Panc1 (cell line): Measurements from ENCODE around the gene RRP8. TPM values are rescaled to one million over a fixed set of nuclear protein-coding genes. Genes with fewer than 3 reads are reported as not detected.

Source experiments
- ATAC-seq: fragments of 200-7000 bp; cut with Tn5 transposase; 2 replicates; pipeline ENCODE4 v1.9.1; 2020; ENCODE audit warnings: mild to moderate bottlenecking, moderate library complexity
- BruUV-seq: library from RNA; stranded (reverse); fragments of 400-500 nt; replicated peaks from 2 replicates; lab custom pipeline; 2021; lab: Mats Ljungman, UMichigan
- CTCF ChIA-PET: fragments of 300-600 bp; sonication (Branson Sonifier 250); formaldehyde crosslinking; loops from one replicate; lab custom pipeline; 2022; ENCODE audit warnings: antibody characterized with exemption; lab: Charles Lee
- POLR2A ChIA-PET: fragments of 300-600 bp; sonication (Branson Sonifier 250); formaldehyde crosslinking; loops from one replicate; lab custom pipeline; 2022; ENCODE audit warnings: antibody characterized with exemption; lab: Charles Lee
- DNase-seq: peaks from one replicate; pipeline ENCODE4 v3.0.0-alpha.2; 2010; ENCODE audit warnings: low read depth, low spot score
- H3K27ac ChIP-seq: 2 replicates; pipeline ENCODE4 v1.5.1; 2011; ENCODE audit warnings: mild to moderate bottlenecking, low read length, inconsistent platforms
- H3K27me3 ChIP-seq: fragments of 200-500 bp; sonication (Bioruptor generic); 2 replicates; pipeline ENCODE4 v1.6.0; 2014; ENCODE audit warnings: low read length, inconsistent platforms; ENCODE audit not compliant: control insufficient read depth, insufficient read depth
- H3K36me3 ChIP-seq: fragments of 200-500 bp; sonication (Bioruptor generic); 2 replicates; pipeline ENCODE4 v1.5.1; 2014; ENCODE audit warnings: inconsistent platforms, mild to moderate bottlenecking, low read length, moderate library complexity; ENCODE audit not compliant: control insufficient read depth, insufficient read depth
- H3K4me1 ChIP-seq: 2 replicates; pipeline ENCODE4 v1.5.1; 2011; ENCODE audit warnings: inconsistent platforms, mild to moderate bottlenecking, low read length, moderate library complexity; ENCODE audit not compliant: control insufficient read depth, insufficient read depth
- H3K4me3 ChIP-seq, 2 experiments: 2 replicates each; pipeline ENCODE4 v1.5.1; 2011 to 2012; ENCODE audit warnings: low read depth in 2 of 2, low read length in 2 of 2, mild to moderate bottlenecking in 2 of 2, inconsistent platforms in 1 of 2, moderate library complexity in 1 of 2
- H3K9me3 ChIP-seq: fragments of 200-500 bp; sonication (Bioruptor generic); 2 replicates; pipeline ENCODE4 v1.5.1; 2014; ENCODE audit warnings: low read depth, mild to moderate bottlenecking, inconsistent platforms, low read length, moderate library complexity; ENCODE audit not compliant: control insufficient read depth, insufficient read depth
- POLR2AphosphoS5 ChIP-seq: IDR thresholded peaks from 2 replicates; pipeline ENCODE4 v1.6.1; 2012; ENCODE audit warnings: mild to moderate bottlenecking, low read depth, low read length, moderate library complexity
- REST ChIP-seq, 2 experiments: IDR thresholded peaks; 2 replicates each; pipeline ENCODE4 v1.6.1; 2011 to 2012; ENCODE audit warnings: low read depth in 2 of 2, control low read depth in 1 of 2, low read length in 1 of 2, mild to moderate bottlenecking in 1 of 2, moderate library complexity in 1 of 2; ENCODE audit not compliant: insufficient read depth in 1 of 2
- SIN3A ChIP-seq: IDR thresholded peaks from 2 replicates; pipeline ENCODE4 v1.6.1; 2012; ENCODE audit warnings: low read depth, mild to moderate bottlenecking, low read length, moderate library complexity, borderline replicate concordance; ENCODE audit not compliant: insufficient read depth
- TCF7L2 ChIP-seq: IDR thresholded peaks from 2 replicates; pipeline ENCODE4 v1.6.1; 2011; ENCODE audit warnings: mild to moderate bottlenecking, low read depth, low read length, inconsistent platforms
- in situ Hi-C: cut with HindIII; loops from 2 replicates; pipeline ENCODE4 v1.10.0; 2016; ENCODE audit warnings: low sequenced_read_pairs, low pct_unique_long_range_greater_than_20kb
- intact Hi-C: fragments of 100-400 bp; cut with micrococcal nuclease; formaldehyde crosslinking; loops from one replicate; pipeline ENCODE4 v1.10.0; 2022; ENCODE audit not compliant: unreplicated experiment
- total RNA-seq: library from RNA; stranded (reverse); gene quantifications from one replicate; pipeline ENCODE4 v1.2.1, GENCODE V29; 2021; ENCODE audit not compliant: unreplicated experiment
- TF ChIP-seq, protein P1 (sequence below): fragments of 450-650 bp; IDR thresholded peaks from 2 replicates; pipeline ENCODE4 v1.5.1; 2017; ENCODE audit warnings: mild to moderate bottlenecking

The RRP8 gene
- total RNA-seq, 1 experiment from 2014 or later = 23.1 TPM

- ATAC-seq (peak; percentile 99), DNase-seq (peak; percentile 95)
- no TSS peak for BruUV-seq
- H3K27me3 ChIP-seq = no peaks in the 10 kb centered on the region
- H3K9me3 ChIP-seq = no peaks in the 10 kb centered on the region
- POLR2A ChIA-PET = interaction anchor here (0.6 kb wide), 1 partner anchor 103 kb away, joined by 8 read pairs; no protein-coding TSS in a partner anchor
- H3K27ac ChIP-seq = peak within 1 kb of the TSS; percentile 98
- intact Hi-C loops (no loop called here), in situ Hi-C loops (no loop called here)
- TF ChIP-seq SIN3A (peak; percentile 95), POLR2AphosphoS5 (peak; percentile 95)
- TF ChIP-seq, protein P1, sequence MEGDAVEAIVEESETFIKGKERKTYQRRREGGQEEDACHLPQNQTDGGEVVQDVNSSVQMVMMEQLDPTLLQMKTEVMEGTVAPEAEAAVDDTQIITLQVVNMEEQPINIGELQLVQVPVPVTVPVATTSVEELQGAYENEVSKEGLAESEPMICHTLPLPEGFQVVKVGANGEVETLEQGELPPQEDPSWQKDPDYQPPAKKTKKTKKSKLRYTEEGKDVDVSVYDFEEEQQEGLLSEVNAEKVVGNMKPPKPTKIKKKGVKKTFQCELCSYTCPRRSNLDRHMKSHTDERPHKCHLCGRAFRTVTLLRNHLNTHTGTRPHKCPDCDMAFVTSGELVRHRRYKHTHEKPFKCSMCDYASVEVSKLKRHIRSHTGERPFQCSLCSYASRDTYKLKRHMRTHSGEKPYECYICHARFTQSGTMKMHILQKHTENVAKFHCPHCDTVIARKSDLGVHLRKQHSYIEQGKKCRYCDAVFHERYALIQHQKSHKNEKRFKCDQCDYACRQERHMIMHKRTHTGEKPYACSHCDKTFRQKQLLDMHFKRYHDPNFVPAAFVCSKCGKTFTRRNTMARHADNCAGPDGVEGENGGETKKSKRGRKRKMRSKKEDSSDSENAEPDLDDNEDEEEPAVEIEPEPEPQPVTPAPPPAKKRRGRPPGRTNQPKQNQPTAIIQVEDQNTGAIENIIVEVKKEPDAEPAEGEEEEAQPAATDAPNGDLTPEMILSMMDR = no peak
- peaks cover 13% of the 10 kb centered on the region for H3K4me1 ChIP-seq
- H3K36me3 ChIP-seq = no peaks in the 10 kb centered on the region
- CTCF ChIA-PET = interaction anchor here (0.9 to 1.5 kb wide), 3 partner anchors 64 to 240 kb away, joined by 5 to 6 read pairs (median 5); partner anchors contain the start of gene MRPL17
- peak within 1 kb of the TSS; percentile 82 to 100 for H3K4me3 ChIP-seq
Measured at GRCh38 chr11:6619004-6619745, 15.8 kb upstream of the RRP8 start, which contains the start of gene TPP1. TSS of gene TPP1 (minus strand) at chr11:6619422. CDS start at chr11:6619400, 22 bp downstream.

- TF ChIP-seq SIN3A = no peak
- TF ChIP-seq TCF7L2 = no peak
- TF ChIP-seq POLR2AphosphoS5 = no peak
- CTCF ChIA-PET = interaction anchor here (0.6 to 1.5 kb wide), 4 partner anchors 65 to 239 kb away, joined by 5 to 6 read pairs (median 5); partner anchors contain the start of gene MRPL17
- Histone ChIP-seq H3K27me3 (no peaks in the 10 kb centered on the region), H3K9me3 (no peaks in the 10 kb centered on the region), H3K4me3 (peak overlapping the region; percentile 82 to 100), H3K27ac (peak overlapping the region; percentile 98), H3K36me3 (no peaks in the 10 kb centered on the region), H3K4me1 (peaks cover 13% of the 10 kb centered on the region)
- DNase-seq = no peak
- ATAC-seq = peak; percentile 24
- in situ Hi-C loops (no loop called here), intact Hi-C loops (no loop called here)
- BruUV-seq = no TSS peak
- POLR2A ChIA-PET = no interaction called here
Measured at GRCh38 chr11:6618117-6619003, 14.9 kb upstream of the RRP8 start.

DNA sequence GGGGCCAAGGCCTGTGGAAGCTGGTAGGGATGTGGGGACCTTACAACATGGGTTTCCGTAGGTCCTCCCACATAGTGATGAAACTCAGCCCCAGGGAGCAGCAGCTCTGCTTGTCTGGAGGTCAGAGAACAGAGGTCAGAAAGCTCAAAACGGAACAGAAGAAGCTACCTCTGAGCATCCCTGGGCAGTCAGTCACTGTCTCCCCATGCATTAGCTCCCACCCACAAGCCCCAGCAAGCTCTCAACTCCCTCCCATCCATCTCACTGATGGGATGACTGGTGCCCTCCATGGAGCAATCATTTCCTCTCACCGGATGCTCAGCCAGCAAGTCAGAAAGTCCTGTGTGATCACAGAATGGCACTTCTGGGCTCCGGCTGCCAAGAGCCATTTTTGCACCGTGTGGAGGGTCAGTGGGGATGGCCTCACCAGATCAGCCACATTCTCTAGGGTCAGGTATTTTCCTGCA lies 13.9 kb upstream of the RRP8 start:
- TF ChIP-seq TCF7L2 (no peak), POLR2AphosphoS5 (no peak), REST (IDR thresholded peaks at IDR 0.05; ENCODE audit: insufficient read depth in 1 of 2, low read depth in 2 of 2, low read length in 1 of 2) (no peak), SIN3A (no peak)
- TF ChIP-seq, protein P1 = no peak
- intact Hi-C loops = no loop called here
- DNase-seq (no peak), ATAC-seq (no peak)
- in situ Hi-C loops = no loop called here
- Histone ChIP-seq H3K27ac (no peak overlapping the region), H3K4me1 (peaks cover 20% of the 10 kb centered on the region), H3K4me3 (peak overlapping the region in 1 of 2 experiments; percentile 100; a peak in 1 of 4 replicates), H3K36me3 (no peaks in the 10 kb centered on the region), H3K27me3 (no peaks in the 10 kb centered on the region), H3K9me3 (no peaks in the 10 kb centered on the region)
- POLR2A ChIA-PET = no interaction called here
- CTCF ChIA-PET = no interaction called here
- BruUV-seq = no TSS peak
